OCI-M2 (cell line): ENCODE data around the gene THAP12.

Source experiments
- DNase-seq: peaks from one replicate; lab custom pipeline; 2025; ENCODE audit not compliant: unreplicated experiment; lab: John Stamatoyannopoulos, UW

The THAP12 gene

DNA sequence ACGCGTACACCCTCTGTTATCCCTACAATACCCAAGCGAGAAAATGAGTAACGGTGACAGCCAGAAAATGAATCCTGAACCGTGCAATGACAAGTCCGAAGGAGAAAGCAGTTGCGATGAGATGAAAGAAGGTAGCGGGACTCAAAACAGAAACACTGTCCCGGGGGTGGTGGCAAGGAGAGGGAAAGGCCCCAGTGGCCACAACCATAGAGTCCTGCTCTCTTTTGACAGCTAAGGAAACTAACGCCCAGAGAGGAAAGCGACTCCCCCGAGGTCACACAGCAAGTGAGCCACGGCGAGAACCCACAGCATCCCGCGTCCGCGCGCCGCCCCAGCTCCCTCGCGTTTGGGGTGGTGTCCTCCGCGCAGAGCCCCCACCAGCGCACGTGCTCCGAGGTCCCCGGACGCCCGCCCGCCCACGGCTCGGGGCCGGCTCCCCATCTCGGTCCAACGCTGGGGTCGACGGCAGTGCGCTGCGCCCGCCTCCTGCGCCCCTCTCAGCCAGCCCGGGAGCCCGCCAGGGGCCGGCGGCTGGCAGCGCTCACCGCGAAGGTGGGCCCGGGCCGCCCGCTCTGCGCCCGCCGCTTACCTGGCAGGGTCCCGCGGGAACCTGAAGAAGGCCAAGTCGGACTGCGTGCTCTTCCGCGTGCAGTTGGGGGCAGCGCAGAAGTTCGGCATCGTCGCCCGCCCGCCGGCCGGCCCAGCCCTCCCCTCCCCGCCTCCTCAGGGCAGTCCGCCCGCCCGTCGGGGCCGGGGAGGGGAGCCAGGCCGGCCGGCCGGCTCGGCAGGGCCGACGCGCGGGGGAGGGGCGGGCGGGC lies 564 bp downstream of the THAP12 start:
- DNase-seq, result no peak

- DNase-seq, result no peak
Observed at GRCh38 chr11:76379807-76380158, 1.1 kb downstream of the THAP12 start.

DNA sequence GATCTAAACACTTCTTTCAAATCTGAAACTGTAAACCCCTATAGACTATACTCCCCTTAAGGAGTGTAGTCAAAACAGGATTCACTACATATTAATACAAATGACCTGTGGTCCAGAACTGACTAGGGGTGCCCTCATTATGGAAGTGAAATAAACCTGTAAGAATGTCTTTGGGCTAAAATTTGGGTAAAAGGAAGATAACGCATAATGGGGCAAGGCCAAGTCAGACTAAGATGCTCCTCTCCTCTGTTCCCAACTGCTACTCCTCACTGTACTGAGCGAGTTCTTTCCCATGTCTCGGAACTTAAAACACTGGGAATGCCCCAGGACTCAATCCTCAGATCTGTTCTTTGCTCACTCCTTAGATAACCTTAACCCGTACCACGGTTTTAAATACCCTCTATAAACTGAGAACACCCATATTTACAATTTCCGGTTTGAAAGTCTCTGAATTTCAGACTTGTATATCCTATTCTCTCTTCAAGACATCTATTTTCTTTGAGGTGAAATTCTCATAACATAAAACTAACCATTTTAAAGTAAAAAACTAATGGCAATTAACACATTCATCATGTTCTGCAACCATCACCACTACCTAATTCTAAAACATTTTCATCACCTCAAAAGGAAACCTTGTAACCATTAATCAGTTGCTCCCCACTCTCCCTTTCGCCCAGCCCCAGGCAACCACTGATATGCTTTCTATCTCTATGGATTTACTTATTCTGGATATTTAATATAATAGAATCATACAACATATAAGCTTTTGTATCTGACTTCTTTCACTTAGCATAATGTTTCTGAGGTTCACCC lies 4.0 kb downstream of the THAP12 start:
- no peak for DNase-seq

- DNase-seq, result no peak
Observed at GRCh38 chr11:76371170-76371569, 9.8 kb downstream of the THAP12 start.

- no peak for DNase-seq
Observed at GRCh38 chr11:76369406-76369805, 11.5 kb downstream of the THAP12 start.

DNA sequence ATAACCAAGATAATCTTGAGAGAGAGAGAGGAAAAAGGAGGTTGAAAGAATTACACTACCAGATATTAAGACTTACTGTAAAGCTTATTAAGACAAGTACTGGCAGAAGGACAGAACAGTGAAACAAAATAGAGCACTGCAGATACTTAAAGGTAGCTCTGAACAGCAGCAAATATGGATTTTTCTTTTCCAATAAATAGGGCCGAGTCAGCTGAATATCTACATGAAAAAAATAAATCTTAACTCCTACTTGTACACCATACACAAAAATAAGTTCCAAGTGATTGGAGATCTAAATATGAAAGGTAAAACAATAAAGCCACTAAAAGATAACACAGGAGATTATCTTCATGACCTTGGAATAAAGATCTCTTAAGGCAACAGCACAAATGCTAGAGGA lies 12.4 kb downstream of the THAP12 start:
- DNase-seq, result no peak

DNA sequence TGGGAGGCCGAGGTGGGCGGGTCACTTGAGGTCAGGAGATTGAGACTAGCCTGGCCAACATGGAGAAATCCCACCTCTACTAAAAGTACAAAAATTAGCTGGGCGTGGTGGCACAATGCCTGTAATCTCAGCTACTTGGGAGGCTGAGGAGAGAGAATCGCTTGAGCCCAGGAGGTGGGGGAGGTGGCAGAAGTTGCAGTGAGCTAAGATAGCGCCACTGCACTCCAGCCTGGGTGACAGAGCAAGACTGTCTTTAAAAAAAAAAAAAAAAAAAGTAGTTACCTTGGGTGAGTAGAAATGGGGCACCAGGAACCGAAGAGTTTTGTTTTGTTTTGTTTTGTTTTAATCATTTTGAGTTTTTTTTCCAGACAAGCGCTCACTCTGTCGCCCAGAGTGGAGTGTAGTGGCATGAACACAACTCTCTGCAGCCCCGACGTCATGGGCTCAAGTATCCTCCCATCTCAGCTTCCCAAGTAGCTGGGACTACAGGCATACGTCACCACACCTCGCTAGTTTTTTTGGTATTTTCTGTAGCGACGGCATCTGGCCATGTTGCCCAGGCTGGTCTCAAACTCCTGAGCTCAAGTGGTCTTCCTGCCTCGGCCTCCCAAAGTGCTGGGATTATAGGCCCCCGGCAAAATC lies 15.8 kb downstream of the THAP12 start:
- DNase-seq, result no peak

- DNase-seq, result no peak
Observed at GRCh38 chr11:76362716-76363115, 18.2 kb downstream of the THAP12 start.

GRCh38 chr11:76361776-76362175 lies 19.2 kb downstream of the THAP12 start:
- DNase-seq, result no peak

DNA sequence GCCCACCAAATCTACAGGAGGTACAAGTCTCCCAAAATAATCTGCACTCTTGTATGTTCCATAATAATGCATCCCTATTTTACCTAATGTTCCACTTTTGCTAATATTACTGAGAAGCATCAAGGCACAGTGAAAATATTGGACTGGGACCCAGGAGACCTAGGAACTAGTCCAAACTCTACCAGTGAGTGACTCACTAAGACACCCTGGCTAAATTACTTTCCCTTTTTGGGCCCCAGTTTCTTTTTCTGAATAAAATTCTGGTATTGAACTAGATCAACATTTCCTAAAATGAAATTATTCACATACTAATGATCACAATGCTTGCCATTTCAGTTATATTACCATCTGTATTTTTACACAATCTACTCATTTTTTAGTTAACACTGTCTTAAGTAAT lies 19.6 kb downstream of the THAP12 start:
- no peak for DNase-seq

DNA sequence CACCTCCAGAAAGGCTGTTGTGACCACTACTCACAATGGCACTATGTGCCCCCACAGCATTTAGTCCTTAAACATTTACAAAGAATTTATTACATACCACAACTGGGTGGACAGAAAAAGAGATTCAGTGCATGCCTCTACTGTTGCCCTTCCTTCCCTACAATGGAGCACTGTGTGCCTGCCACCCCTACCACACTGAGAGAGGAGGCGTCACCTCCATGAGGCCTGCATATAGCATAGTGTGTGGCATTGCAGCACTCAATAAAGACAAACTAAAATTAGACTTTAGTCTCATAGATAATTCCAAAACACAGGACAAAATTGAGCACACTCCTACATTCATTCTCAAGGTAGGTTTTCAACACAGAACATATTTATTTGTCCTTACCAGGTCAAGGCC lies 25.8 kb downstream of the THAP12 start:
- no peak for DNase-seq

GRCh38 chr11:76348348-76348747 lies 32.6 kb downstream of the THAP12 start:
- DNase-seq, result no peak

DNA sequence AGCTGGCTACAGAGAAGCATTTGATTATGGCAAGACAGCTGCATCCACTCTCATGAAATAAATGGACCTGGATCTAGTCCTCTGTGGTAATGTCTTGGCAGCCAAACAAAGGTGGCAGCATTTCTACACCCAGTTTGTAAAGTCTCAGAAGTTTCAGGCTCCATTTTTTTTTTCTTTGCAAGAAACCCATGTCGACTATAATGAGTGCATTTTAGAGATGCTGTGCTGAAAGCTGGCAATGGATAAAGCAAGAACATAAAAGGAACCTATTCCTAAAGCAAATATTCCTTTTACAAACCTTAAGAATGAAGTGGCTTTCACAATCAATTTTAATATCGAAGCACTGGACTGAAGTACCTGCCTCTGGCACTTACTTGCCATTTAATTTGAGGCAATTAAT lies 33.5 kb downstream of the THAP12 start:
- DNase-seq, result no peak

DNA sequence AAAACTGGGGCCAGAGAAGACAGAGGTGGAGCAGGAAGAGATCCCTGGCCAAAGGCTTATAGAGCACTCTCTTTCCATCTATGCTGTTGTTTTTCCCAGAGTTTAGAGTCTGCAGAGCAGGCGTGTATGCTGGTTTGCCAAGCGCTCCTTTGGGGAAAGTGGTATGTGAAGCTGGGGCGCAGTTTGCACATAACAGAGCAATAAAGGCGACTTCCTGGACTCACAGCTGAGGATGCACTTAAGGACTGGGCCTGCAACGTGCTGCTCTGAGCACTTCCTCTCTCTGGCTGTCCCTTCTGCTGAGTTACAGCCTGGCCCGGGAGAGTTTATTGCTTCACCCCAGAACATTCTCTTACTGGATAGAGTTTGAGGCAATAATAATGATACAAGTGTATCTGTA lies 41.7 kb downstream of the THAP12 start:
- no peak for DNase-seq

- DNase-seq, result no peak
Observed at GRCh38 chr11:76337923-76338322, 43.0 kb downstream of the THAP12 start.

DNA sequence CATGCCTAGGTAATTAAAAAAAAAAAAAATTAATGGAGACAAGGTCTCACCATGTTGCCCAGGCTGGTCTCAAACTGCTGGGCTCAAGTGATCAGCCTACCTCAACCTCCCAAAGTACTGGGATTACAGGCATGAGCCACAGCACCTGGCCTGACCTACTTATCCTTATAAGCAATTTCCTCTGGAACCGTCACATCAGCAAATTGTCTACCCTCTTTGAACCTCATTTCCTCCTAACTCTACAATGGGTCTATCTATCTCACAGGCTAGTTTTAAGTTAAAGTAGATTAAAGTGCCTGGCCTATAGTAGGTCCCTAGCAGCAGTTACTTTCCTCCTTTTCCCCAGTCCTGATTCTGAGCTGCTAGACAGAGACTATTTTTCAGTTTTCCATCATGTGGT lies 43.5 kb downstream of the THAP12 start:
- DNase-seq, result no peak

- DNase-seq, result no peak
Observed at GRCh38 chr11:76336597-76336996, 44.3 kb downstream of the THAP12 start.

GRCh38 chr11:76335842-76336241 lies 45.1 kb downstream of the THAP12 start:
- DNase-seq, result no peak

DNA sequence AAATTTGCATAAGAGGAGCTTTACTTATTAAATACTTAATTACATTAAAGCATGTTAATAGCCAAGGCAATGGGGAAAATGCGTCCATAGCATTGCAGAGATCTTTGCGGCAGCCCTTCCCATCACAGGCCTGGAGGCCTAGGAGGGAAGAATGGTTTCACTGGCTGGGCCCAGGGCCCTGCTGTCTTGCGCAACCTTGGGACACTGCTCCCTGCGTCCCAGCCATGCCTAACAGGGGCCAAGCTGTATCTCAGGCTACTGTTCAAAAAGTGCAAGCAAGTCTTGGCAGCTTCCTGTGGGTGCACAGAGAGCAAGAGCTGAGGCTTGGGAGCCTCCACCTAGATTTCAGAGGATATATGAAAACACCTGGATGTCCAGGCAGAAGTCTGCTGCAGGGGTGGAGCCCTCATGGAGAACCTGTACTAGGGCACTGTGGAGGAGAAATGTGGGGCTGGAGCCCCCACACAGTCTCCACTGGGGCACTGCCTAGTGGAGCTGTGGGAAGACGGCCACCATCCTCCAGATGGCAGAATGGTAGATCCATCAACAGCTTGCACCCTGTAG lies 46.0 kb downstream of the THAP12 start:
- DNase-seq, result no peak

DNA sequence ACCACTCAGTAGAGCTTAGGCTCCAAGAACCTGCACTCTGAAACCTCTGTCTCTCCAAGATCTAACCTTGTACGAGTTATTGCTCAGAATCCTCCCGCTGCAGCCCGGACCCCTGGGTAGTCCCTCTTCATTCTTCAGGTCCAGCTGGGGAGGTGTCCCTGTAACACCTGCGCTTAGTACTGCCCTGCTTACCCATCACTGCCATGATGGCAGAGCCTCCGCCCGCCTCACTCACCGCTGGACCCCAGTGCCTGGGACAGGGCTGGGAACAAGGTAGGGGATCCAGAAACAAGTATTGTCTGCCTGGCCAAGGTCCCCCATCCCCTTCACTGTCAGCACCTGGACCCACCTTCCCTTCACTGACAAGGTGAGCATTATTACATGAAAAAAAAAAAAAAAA lies 50.3 kb downstream of the THAP12 start:
- no peak for DNase-seq

- DNase-seq, result no peak
Observed at GRCh38 chr11:76329983-76330382, 50.9 kb downstream of the THAP12 start.
